SU-DHL-6 (cell line): ENCODE measurements around the gene PHGDH.

Experiments used
- H2AFZ ChIP-seq: fragments of 200-600 bp; sonication (generic); 2 replicates; pipeline ENCODE4 v1.6.1; 2014; ENCODE audit warnings: low read depth, mild to moderate bottlenecking, moderate library complexity, mixed read lengths, antibody characterized with exemption, low read length; ENCODE audit not compliant: severe bottlenecking
- H3F3A ChIP-seq: fragments of 200-600 bp; shearing (Covaris generic); 2 replicates; pipeline ENCODE4 v1.6.0; 2016; ENCODE audit warnings: antibody characterized with exemption, mild to moderate bottlenecking; ENCODE audit not compliant: insufficient read depth
- H3K27ac ChIP-seq: fragments of 200-600 bp; sonication (generic); 2 replicates; pipeline ENCODE4 v1.5.1; 2016; ENCODE audit warnings: low read depth, mild to moderate bottlenecking, low read length, moderate library complexity, mixed read lengths
- H3K27me3 ChIP-seq: fragments of 200-600 bp; sonication (generic), shearing (Covaris generic); 2 replicates; pipeline ENCODE4 v1.6.0; 2014; ENCODE audit warnings: mild to moderate bottlenecking, low read length
- H3K36me3 ChIP-seq: fragments of 200-600 bp; sonication (generic); 2 replicates; pipeline ENCODE4 v1.6.1; 2014; ENCODE audit warnings: mild to moderate bottlenecking, low read length, mixed read lengths
- H3K4me2 ChIP-seq: fragments of 300-600, 200-600 bp; shearing (Covaris generic), sonication (generic); 2 replicates; pipeline ENCODE4 v1.6.0; 2014; ENCODE audit warnings: low read length, low read depth, mild to moderate bottlenecking; ENCODE audit not compliant: poor library complexity, severe bottlenecking
- H3K4me3 ChIP-seq: fragments of 200-600 bp; sonication (generic); 2 replicates; pipeline ENCODE4 v1.5.1; 2014; ENCODE audit warnings: antibody characterized with exemption, low read length, mild to moderate bottlenecking, mixed read lengths; ENCODE audit not compliant: insufficient read depth, poor library complexity, severe bottlenecking
- H3K79me2 ChIP-seq: fragments of 200-600 bp; sonication (generic); 2 replicates; pipeline ENCODE4 v1.6.1; 2014; ENCODE audit warnings: mild to moderate bottlenecking, low read length, moderate library complexity; ENCODE audit not compliant: insufficient read depth
- H3K9ac ChIP-seq: fragments of 200-600 bp; sonication (generic); 2 replicates; pipeline ENCODE4 v1.7.0; 2014; ENCODE audit warnings: mild to moderate bottlenecking, low read length
- H3K9me2 ChIP-seq: fragments of 200-600 bp; sonication (generic); replicated peaks from 2 replicates; pipeline ENCODE4 v1.6.1; 2014; ENCODE audit warnings: low read length; ENCODE audit not compliant: insufficient read depth
- H3K9me3 ChIP-seq: fragments of 200-600 bp; sonication (generic); 2 replicates; pipeline ENCODE4 v1.6.1; 2014; ENCODE audit warnings: low read length, mixed read lengths; ENCODE audit not compliant: insufficient read depth
- H4K20me1 ChIP-seq: fragments of 200-600 bp; sonication (generic); 2 replicates; pipeline ENCODE4 v1.6.1; 2014; ENCODE audit warnings: low read depth, mild to moderate bottlenecking, antibody characterized with exemption, low read length, moderate library complexity, mixed read lengths
- EZH2phosphoT487 ChIP-seq: fragments of 200-600 bp; sonication (generic), shearing (Covaris generic); conservative IDR thresholded peaks from 2 replicates; pipeline ENCODE4 v1.6.1; 2018; ENCODE audit warnings: mild to moderate bottlenecking, antibody characterized with exemption, low read length, moderate library complexity, mixed read lengths
- TF ChIP-seq, protein P1 (sequence below): fragments of 200-600 bp; sonication (generic); IDR thresholded peaks from one replicate; pipeline ENCODE4 v1.5.1; 2017; ENCODE audit warnings: antibody characterized with exemption, mild to moderate bottlenecking, low read length, moderate library complexity; ENCODE audit not compliant: insufficient read depth, poor library complexity, severe bottlenecking

The PHGDH gene

DNA sequence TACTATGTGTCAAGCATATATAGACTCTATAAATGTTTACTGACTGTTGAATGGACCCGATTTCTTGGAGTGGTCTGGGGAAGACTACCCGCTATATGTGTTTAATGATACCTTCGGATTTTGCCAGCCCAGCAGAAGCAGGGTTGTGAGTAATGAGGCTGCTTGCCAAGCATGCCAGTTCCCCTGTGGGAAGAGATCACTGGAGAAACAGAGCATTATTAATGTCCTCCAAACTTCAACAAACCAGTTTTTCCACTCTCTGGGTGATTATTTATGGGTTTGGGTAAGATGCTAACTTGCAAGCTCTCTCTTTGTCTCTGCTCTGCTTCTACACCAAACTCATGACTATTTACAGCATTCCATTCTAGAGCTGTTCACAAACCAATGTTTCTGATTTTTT, 25.1 kb upstream of the PHGDH start:
- Histone ChIP-seq H3K79me2 (no peaks in the 10 kb centered on the region), H3K36me3 (no peaks in the 10 kb centered on the region), H3K27ac (no peak overlapping the region), H3K27me3 (no peaks in the 10 kb centered on the region), H4K20me1 (no peaks in the 10 kb centered on the region), H3K9me2 (no peaks in the 10 kb centered on the region), H3F3A (no peaks in the 10 kb centered on the region), H3K4me2 (no peak overlapping the region), H3K9me3 (no peaks in the 10 kb centered on the region), H2AFZ (no peak overlapping the region), H3K9ac (no peak overlapping the region), H3K4me3 (no peak overlapping the region)
- TF ChIP-seq EZH2phosphoT487 = no peak
- TF ChIP-seq, protein P1, sequence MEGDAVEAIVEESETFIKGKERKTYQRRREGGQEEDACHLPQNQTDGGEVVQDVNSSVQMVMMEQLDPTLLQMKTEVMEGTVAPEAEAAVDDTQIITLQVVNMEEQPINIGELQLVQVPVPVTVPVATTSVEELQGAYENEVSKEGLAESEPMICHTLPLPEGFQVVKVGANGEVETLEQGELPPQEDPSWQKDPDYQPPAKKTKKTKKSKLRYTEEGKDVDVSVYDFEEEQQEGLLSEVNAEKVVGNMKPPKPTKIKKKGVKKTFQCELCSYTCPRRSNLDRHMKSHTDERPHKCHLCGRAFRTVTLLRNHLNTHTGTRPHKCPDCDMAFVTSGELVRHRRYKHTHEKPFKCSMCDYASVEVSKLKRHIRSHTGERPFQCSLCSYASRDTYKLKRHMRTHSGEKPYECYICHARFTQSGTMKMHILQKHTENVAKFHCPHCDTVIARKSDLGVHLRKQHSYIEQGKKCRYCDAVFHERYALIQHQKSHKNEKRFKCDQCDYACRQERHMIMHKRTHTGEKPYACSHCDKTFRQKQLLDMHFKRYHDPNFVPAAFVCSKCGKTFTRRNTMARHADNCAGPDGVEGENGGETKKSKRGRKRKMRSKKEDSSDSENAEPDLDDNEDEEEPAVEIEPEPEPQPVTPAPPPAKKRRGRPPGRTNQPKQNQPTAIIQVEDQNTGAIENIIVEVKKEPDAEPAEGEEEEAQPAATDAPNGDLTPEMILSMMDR = no peak

DNA sequence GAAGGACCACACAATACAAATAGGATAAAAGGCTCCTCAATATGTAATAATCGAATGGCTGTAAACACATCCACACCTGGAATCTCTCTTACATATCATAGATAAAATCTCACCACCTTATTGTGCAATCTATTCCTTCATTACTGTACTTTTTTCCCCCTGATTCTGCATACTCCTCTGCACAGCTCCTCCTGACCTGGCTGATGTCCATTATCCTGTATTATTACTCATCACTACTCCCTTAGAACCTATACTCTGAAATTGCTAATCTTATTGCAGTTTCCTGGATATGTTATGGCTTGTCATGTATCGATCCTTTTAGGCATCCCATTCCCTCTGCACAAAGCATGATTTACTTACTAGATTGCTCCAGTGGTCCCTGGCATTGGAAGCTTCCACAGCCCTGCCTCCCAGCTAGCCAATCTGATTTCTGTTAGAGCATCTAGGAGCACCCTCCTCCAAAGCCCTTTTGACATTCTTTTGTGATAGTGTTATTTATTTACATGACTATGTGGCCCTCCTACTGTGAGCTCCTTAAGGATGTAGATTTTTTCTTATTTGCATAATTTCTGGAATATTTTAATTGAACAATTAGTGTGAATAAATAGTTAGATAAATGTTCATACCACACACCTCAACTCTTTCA, 24.2 kb upstream of the PHGDH start:
- H3K9me3 ChIP-seq = no peaks in the 10 kb centered on the region
- TF ChIP-seq EZH2phosphoT487 = no peak
- TF ChIP-seq, protein P1 = no peak
- H3K9ac ChIP-seq = no peak overlapping the region
- H3K27me3 ChIP-seq = no peaks in the 10 kb centered on the region
- no peaks in the 10 kb centered on the region for H3F3A ChIP-seq
- H4K20me1 ChIP-seq = no peaks in the 10 kb centered on the region
- H3K36me3 ChIP-seq = no peaks in the 10 kb centered on the region
- no peak overlapping the region for H3K27ac ChIP-seq
- H3K79me2 ChIP-seq = no peaks in the 10 kb centered on the region
- H2AFZ ChIP-seq = no peak overlapping the region
- H3K4me2 ChIP-seq = no peak overlapping the region
- H3K4me3 ChIP-seq = no peak overlapping the region
- no peaks in the 10 kb centered on the region for H3K9me2 ChIP-seq

DNA sequence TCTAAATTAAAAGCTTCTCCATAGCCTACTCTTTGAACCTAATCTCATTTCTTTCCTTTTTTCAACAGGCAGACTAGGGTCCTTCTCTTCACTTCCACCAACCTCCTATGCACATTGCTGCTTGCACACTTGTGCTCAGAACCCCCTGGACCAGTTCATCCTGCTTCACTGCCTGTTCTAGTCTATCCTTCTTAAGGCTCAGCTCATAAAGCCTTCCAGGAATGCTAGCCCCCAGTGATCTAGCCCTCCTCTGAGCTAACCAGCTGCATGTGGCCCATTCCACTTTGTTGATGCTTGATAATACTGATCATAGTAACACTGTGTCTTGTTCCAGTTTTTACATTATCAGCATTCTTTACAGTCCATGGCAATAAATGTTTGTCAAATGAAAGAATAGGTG, 22.9 kb upstream of the PHGDH start:
- Histone ChIP-seq H3K4me2 (no peak overlapping the region), H4K20me1 (no peaks in the 10 kb centered on the region), H3F3A (no peaks in the 10 kb centered on the region), H3K4me3 (no peak overlapping the region), H3K27me3 (no peaks in the 10 kb centered on the region), H2AFZ (no peak overlapping the region), H3K9me2 (no peaks in the 10 kb centered on the region), H3K36me3 (no peaks in the 10 kb centered on the region), H3K9me3 (no peaks in the 10 kb centered on the region), H3K27ac (no peak overlapping the region), H3K79me2 (no peaks in the 10 kb centered on the region), H3K9ac (no peak overlapping the region)
- TF ChIP-seq, protein P1 = no peak
- no peak for TF ChIP-seq EZH2phosphoT487
